GM23338 (cell line): Measurements from ENCODE around the gene CATSPERE.

Experiments used
- CREB1 ChIP-seq: fragments of 250-450 bp; sonication (Bioruptor Pico); IDR thresholded peaks from 2 replicates; pipeline ENCODE4 v1.5.0; 2020; ENCODE audit warnings: low read depth, mild to moderate bottlenecking, moderate library complexity
- CTCF ChIP-seq, 2 experiments: fragments of 200-600 bp in 1 of 2; sonication (generic) in 1 of 2; conservative IDR thresholded peaks; 2 replicates each; pipeline versions ENCODE4 v1.5.1 to v1.6.1; 2016 to 2017; ENCODE audit warnings: antibody characterized with exemption in 2 of 2, low read depth in 2 of 2, mild to moderate bottlenecking in 2 of 2, moderate library complexity in 1 of 2
- ETS1 ChIP-seq: IDR thresholded peaks from 2 replicates; pipeline ENCODE4 v1.6.1; 2016; ENCODE audit warnings: antibody characterized with exemption
- EZH2 ChIP-seq: fragments of 200-600 bp; sonication (generic); IDR thresholded peaks from one replicate; pipeline ENCODE4 v1.8.0; 2017; ENCODE audit warnings: antibody characterized with exemption, mild to moderate bottlenecking, low read depth; ENCODE audit not compliant: unreplicated experiment
- EZH2phosphoT487 ChIP-seq: fragments of 200-600 bp; sonication (generic); IDR thresholded peaks from one replicate; pipeline ENCODE4 v1.8.1; 2018; ENCODE audit warnings: antibody characterized with exemption; ENCODE audit not compliant: unreplicated experiment
- JUNB ChIP-seq: IDR thresholded peaks from one replicate; pipeline ENCODE4 v1.6.1; 2016; ENCODE audit warnings: antibody characterized with exemption; ENCODE audit not compliant: unreplicated experiment
- NANOG ChIP-seq: IDR thresholded peaks from 2 replicates; pipeline ENCODE4 v1.6.1; 2016; ENCODE audit warnings: antibody characterized with exemption, borderline replicate concordance
- POLR2AphosphoS5 ChIP-seq: IDR thresholded peaks from 2 replicates; pipeline ENCODE4 v1.6.1; 2016; ENCODE audit warnings: antibody characterized with exemption, low read depth
- REST ChIP-seq: IDR thresholded peaks from one replicate; pipeline ENCODE4 v1.6.1; 2018; ENCODE audit warnings: antibody characterized with exemption; ENCODE audit not compliant: unreplicated experiment
- STAT1 ChIP-seq: IDR thresholded peaks from one replicate; pipeline ENCODE4 v1.6.1; 2016; ENCODE audit warnings: antibody characterized with exemption; ENCODE audit not compliant: unreplicated experiment

GRCh38 chr1:244422174-244422573, 38.9 kb upstream of the CATSPERE start:
- TF ChIP-seq CTCF (conservative IDR thresholded peaks at IDR 0.05; ENCODE audit: low read depth in 2 of 2), result no peak
- TF ChIP-seq POLR2AphosphoS5, result no peak
- no peak for TF ChIP-seq EZH2phosphoT487
- TF ChIP-seq JUNB, result no peak
- no peak for TF ChIP-seq NANOG
- TF ChIP-seq EZH2, result no peak
- no peak for TF ChIP-seq REST
- TF ChIP-seq ETS1, result no peak
- TF ChIP-seq STAT1, result no peak
- TF ChIP-seq CREB1 (CRISPR knock-in tag), result no peak
